Smooth muscle cell of the brain vasculature (primary cell): ENCODE data around the gene GID8.

Source experiments
- DNase-seq: peaks from one replicate; pipeline ENCODE4 v3.0.0-alpha.2; 2012; ENCODE audit warnings: low read depth, low spot score

The GID8 gene

DNA sequence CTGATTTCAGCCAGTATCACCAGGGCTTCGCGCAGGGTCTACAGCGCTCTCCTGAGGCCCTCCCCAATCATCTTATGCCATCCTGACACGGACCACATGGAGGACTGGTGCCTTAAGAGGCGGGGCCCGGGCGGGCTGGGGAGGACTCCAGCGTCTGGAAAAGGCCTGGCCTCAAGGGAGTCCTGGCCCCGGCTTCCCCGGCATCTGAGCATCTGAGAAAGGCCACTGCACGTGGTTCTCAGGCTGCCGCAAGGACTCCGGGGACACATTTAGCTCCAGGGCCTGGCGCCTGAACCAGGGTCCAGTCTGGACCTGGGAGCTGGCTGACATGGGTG is 47.5 kb downstream of the GID8 start:
- DNase-seq = no peak

- no peak for DNase-seq
Measured at GRCh38 chr20:62986257-62986800, 48.4 kb downstream of the GID8 start.

- no peak for DNase-seq
Measured at GRCh38 chr20:62987114-62987513, 49.2 kb downstream of the GID8 start.

- DNase-seq = no peak
Measured at GRCh38 chr20:62989201-62989601, 51.3 kb downstream of the GID8 start.

- no peak for DNase-seq
Measured at GRCh38 chr20:62990306-62990825, 52.4 kb downstream of the GID8 start.

GRCh38 chr20:62991196-62991807 is 53.4 kb downstream of the GID8 start:
- DNase-seq = no peak

GRCh38 chr20:62991863-62992262 is 53.9 kb downstream of the GID8 start:
- DNase-seq = no peak

- no peak for DNase-seq
Measured at GRCh38 chr20:62993856-62994494, 56.0 kb downstream of the GID8 start.

GRCh38 chr20:62994869-62995281 is 56.9 kb downstream of the GID8 start:
- DNase-seq = no peak

DNA sequence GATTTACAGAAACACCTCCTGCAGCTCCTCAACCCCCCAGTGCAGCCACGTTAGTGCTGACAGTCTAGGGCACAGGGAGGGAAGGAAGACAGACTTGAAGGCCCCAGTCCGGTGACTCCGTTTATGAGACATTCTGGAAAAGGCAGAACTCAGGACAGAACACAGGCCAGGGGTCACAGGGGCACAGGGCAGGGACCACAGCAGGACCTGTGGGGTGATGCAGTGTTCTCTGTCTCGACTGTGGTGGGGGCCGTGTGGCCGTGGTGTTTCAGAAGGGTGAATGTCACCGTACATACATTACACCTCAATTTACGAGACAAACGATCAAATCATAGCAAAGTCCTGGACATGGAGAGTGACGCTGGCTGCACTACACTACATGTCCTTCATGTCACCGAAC is 57.5 kb downstream of the GID8 start:
- DNase-seq = no peak

DNA sequence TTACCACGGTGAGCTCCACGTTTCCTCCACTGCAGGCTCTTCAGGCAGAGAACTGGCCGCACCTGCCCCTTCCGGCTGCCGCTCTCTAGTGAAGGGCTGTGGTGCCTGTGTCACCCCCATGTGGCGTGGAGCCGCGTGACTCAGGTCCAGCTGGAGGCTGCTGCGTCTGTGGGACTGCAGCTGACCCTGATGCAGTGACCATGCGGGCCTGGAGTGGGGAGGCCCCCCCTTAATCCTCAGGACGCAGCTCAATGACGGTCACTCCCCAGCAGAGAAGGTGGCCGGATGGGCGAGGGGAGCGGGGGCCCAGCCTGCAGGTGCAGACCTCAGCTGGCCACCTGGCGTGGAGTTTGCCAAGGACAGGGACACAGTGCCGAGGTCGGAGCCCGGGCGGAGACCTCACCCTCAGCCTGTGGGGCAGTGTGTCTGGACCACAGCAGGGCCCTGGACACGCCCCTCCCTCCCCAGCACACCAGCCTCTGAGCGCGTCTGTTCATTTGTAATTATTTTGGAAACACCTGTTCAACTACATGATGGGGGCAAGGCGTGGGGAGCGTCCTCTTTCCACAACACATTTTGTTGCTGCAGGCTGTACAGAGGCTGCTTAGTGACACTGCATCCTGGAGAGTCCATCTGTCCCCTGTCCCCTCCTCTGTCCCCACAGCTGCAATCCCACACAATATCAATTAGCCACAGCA is 58.1 kb downstream of the GID8 start:
- DNase-seq = no peak

DNA sequence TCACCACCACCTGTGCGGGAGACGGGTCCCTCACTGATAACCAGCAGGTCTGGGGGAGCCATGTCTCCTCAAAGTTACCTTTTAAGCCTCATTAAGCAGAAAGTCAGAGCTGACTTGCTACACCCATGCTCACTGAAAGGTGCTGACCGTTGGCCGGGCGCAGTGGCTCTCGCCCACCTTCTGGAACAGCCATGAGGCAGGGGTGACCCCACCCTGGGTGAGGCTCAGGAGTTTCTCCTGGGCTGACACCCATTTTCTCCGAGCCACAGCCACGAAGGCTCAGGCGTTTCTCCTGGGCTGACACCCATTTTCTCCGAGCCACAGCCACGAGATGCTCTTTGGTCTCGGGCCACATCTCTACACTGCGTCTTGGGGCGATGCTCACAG is 58.6 kb downstream of the GID8 start:
- no peak for DNase-seq

GRCh38 chr20:62997417-62998035 is 59.6 kb downstream of the GID8 start:
- no peak for DNase-seq
